ENCODE data around the gene LPCAT3.

- TF ChIP-seq POLR2A (IDR thresholded peaks at IDR 0.05): no peak
- TF ChIP-seq, protein P1, sequence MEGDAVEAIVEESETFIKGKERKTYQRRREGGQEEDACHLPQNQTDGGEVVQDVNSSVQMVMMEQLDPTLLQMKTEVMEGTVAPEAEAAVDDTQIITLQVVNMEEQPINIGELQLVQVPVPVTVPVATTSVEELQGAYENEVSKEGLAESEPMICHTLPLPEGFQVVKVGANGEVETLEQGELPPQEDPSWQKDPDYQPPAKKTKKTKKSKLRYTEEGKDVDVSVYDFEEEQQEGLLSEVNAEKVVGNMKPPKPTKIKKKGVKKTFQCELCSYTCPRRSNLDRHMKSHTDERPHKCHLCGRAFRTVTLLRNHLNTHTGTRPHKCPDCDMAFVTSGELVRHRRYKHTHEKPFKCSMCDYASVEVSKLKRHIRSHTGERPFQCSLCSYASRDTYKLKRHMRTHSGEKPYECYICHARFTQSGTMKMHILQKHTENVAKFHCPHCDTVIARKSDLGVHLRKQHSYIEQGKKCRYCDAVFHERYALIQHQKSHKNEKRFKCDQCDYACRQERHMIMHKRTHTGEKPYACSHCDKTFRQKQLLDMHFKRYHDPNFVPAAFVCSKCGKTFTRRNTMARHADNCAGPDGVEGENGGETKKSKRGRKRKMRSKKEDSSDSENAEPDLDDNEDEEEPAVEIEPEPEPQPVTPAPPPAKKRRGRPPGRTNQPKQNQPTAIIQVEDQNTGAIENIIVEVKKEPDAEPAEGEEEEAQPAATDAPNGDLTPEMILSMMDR (IDR thresholded peaks at IDR 0.05): no peak
Measured at GRCh38 chr12:6965714-6966113, 52.6 kb downstream of the LPCAT3 start.
